C1 segment of cervical spinal cord (tissue), 14 donors: ENCODE measurements around the gene PRR33.
A peak's percentile ranks its signal among the peaks of the same experiment; 100 is the strongest.
"Not testable (repeated sequence)": the region's sequence is repeated elsewhere in the genome, so short reads cannot be mapped to it uniquely, and the experiment has no call there.

Experiments
- DNase-seq, 14 donors: peaks; one replicate each; lab custom pipeline; 2025; lab: John Stamatoyannopoulos, UW

The PRR33 gene

DNA sequence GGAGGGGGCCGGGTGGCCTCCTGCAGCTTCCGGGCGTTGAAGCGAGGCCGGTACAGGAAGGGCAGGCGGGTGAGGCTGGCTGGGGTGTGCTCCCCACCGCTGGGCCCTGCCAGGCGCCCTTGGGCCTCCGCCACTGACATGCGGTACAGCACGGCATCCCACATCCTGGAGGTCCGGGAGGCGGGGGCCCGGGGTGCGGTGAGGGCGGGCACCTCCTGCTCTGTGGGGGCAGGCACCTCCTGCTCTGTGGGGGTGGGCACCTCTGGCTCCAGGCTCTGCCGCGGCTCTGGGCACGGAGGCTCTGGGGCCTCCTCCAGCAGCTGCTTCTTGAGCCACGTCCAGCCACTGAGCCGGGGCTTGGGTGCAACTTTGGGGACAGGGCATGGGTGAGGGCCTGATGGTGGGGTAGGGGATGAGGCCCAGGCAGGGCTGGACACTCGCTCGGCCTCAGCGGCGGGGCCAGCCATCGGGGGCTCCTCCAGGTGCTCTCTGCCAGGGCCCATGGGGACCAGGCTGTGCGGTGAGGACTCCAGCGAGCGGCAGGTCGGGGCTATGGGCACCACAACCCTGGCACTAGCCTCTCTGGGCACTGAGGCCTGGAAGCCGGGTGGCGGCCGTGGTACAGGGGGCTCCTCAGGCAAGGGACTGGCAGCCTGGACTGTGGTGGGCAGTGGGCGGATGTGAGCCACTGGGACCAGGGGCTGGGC lies 2.3 kb downstream of the PRR33 start:
- DNase-seq, result no peak

DNA sequence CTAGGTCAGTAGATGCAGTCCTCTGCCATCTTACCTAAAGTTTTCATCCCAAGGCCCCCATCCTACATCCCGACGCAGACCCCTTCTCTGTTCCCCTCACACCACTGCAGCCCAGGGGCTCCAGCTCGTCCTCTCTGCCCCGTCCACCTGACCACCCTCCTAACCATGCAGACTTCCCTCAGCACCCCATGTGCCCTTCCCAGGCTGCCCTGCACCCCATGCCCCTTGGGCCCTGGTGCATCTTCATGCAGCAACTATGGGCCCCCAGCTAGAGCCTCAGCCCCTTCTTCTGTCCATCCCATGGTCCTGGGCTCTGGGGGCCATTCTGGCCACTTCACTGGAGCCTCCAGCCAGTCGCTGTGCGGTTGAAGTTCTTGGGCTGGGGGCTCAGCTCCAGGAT lies 2.9 kb downstream of the PRR33 start:
- DNase-seq, result no peak

DNA sequence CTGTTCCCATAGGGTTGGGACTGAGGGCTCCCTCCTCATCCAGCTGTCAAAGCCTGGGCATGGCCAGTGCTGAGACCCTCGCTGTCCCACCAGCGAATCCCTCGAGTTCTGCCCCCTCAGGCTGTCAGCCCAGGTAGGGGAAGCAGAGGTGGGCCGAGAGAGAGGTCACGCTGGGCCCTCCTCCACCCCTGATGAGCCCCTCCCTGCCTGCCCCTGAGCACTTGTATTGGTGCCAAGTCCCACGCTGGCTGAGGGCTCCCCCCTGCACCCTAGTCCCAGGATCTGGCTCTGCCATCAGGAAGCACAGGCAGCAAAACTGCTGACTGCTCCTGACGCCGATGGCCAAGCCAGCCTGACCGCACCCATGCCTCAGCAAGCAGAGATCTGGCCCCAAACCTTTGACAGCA lies 3.3 kb downstream of the PRR33 start:
- no peak for DNase-seq

DNA sequence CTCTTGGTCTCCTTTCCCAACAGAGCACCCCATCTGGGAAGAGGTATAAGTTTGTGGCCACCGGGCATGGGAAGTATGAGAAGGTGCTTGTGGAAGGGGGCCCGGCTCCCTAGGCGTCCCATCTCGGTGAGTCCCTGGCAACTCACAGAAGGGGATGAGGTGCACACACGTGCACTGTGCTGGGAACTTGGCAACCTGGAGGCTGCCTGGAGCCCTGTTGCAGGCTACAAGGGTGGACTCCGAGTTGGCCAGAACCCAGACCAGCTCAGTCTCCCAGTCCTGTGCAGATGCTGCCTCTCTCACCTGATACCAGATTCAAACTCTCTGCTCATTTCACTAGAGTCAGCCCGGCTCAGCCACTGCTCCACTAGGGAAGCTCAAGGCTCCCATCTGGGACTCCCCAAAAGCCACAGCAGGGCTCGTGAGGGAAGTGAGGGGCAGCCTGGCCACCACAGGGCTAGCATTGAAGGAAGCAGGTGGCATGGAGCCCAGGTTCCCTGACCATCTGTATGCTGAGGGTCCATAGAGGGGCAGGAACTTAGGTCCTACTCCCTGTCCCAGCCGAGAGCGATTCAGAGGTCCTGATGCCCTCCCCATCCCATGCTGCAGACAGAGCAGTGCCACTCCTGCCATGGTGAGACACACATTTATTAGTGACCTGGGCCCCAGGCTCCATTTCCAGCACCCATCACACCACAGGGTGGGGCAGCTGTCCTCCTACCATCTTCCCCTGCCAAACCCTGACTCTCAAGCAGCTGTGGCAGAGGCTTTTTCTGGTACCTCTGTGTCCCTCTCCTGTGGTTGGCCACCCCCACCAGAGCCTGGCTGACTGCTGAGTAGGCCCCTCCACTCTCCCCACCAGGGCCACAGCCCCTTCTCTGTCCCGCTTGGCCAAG lies 4.0 kb downstream of the PRR33 start:
- no peak for DNase-seq

DNA sequence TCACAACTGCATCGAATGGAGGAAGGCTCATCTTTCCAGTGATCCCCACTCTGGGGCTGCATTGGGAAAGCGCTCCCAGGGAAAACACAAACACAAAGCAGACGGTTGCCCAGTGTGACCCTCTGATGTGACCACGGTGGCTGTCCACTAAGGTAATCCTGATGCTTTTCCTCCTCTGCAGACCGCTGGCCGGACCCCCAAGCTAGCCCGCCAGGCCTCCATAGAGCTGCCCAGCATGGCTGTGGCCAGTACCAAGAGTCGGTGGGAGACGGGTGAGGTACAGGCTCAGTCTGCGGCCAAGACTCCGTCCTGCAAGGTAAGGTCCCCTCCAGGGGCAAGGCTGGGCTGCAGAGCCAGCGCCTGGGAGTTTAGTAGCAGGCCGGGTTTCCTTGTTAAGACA lies 5.1 kb downstream of the PRR33 start:
- DNase-seq, result not testable (repeated sequence)

DNA sequence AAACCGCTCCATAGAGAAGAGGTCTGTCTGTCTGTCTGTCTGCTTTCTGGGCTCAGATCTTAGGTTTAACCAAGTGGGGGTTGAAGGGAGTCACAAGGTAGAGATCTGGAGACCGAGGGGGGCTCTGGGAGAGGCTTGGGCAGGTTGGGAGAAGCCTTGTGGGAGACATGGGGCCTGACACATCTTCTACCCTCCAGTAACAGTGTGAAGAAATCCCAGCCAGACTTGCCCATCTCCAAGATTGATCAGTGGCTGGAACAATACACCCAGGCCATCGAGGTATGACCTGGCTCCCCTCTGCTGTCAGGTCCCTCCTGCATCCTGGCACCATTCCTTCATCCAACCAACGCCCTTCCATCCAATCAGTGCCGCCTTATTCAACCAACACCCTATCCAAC lies 7.4 kb downstream of the PRR33 start:
- no peak for DNase-seq

DNA sequence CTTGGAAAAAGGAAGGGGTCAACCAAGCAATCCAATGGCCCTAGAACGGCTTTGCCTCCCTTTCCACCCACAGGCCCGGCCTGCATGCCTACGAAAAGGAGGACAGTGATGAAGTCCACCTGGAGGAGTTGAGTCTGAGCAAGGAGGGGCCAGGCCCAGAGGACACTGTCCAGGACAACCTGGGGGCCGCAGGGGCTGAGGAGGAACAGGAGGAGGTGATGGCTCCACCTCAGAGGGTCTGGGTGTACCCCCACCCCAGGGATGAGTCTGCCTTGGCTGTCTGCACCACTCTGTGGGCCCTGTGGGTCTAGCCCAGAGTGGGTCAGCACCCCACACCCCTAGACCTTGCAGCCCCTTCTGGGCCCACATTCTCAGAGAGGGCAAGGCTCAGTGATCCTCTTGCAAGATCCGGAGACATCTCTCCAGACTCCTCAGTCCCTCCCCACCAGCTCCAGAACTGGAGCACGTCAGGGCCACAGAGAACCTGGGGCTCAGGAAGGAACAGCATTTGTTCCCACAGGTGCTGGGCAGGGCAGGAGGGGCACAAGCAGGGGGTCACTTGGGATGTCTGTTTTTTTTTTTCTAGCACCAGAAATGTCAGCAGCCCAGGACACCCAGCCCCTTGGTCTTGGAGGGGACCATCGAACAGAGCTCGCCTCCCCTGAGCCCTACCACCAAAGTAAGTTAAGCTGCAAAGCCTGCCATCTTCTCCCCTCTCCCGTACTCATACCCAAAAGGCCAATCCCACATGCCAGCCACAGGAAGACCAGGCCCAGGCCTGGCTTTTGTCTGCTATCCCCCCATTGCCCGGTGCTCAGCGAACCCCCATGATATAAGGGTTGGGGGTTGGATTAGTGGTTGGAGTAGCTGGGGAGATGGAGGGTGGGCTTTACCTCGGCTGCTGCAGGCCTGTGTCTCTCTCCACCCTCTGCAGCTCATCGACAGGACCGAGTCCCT lies 8.1 kb downstream of the PRR33 start:
- DNase-seq, result no peak

DNA sequence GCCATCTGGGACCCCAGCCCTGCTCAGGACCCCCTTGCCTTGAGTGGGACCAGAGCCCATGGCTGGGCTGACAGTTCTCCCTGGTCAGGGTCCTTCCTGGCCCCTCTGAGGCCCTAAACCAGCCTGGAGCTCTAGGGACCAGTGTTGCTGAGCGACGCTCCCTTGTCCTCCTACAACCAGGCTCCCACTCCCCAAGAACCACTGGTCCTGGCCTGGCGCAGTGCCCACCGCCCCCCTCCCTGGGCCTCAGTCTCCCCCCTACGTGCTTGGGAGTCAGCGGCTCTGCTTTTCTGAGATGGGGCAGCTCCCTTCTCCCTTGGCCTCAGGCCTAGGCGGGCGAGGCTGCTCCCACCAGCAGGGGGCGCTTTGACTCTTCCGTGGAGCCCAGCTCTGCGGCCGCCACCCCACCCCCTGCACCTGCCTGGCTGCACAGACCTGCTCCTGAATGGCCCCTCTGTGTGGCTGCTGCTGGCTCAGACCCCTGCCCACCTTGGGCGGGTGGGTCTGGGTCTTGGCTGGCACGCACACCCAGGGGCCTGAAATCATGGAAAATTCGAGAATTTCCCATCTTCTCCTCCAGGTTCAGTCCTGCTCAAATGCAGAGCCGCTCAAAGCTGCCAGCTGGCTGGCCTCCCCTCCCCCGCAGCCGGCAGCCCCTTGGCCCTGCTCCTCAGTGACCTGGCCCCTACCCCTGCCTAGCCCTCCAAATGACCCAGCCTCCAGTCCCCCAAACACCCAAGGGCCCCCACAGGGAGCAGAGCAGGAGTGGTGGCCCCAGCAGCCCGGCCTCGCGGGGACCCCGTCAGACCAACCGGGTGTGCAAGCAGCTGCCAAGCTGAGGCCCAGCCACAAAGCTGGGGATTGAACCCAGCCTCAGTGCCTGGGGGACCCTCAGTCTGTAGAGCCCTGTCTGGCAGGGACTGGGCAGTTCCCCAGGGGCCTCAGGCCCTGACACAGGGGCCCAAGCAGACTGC lies 9.1 kb downstream of the PRR33 start:
- peak in 8 of 14 donors; percentile 13 to 71 (median 42) for DNase-seq

DNA sequence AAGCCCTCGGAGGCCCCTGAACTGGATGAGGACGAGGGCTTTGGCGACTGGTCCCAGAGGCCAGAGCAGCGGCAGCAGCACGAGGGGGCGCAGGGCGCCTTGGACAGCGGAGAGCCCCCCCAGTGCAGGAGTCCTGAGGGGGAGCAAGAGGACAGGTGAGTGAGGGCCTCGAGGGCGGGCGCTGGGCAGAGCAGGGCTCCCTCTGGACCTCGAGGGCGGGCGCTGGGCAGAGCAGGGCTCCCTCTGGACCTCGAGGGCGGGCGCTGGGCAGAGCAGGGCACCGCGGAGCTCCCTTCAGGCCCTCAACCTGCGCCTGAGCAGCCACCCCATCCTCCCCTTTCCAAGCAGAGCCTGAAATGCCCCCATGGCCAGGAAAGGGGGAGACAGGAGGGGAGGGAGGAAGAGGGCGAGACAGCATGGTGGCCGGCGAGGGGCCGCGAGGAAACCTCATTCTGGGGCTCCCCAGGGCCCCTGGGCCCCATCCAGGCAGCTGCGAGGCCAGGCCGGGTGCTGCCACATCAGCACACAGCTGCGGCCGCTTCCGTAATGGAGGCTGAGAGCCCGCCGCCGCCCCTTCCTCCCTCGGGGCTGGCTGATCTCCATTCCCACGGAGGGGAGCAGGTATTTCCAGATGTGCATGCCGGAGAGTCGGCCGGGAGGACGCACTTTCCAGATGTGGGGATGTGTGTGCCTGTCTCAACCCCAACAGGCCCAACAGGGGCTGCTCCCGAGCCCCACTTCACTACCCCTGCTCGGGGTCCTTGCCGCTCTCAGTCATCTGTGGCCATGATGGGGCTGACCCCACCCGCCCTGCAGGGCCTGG lies 10.0 kb downstream of the PRR33 start:
- DNase-seq, result no peak

DNA sequence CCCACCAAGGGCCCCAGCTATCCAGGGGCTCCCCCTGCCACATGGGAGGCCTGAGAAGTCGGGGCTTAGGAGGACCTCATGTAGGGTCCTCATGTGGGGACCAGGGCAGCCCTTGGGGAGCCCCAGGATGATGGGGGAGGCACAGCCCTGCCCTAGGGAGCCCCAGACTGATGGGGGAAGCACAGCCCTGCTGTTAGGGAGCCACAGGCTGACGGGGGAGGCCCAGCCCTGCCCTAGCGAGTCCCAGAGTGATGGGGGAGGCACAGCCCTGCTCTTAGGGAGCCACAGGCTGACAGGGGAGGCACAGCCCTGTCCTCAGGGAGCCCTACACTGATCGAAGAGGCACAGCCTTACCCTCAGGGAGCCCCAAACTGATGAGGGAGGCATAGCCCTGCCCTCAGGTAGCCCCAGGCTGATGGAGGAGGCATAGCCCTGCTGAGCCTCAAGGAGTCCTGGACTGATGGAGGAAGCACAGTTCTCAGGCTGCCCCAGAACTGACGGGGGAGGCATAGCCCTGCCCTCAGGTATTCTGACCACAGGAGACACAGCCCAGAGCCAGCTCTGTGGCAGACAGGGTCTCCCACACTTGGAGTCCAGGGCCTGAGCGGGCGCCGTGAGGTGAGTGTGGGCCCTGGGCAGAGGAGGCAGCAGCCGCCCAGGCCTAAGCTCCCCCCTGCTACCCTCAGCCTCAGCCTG lies 10.8 kb downstream of the PRR33 start:
- no peak for DNase-seq

DNA sequence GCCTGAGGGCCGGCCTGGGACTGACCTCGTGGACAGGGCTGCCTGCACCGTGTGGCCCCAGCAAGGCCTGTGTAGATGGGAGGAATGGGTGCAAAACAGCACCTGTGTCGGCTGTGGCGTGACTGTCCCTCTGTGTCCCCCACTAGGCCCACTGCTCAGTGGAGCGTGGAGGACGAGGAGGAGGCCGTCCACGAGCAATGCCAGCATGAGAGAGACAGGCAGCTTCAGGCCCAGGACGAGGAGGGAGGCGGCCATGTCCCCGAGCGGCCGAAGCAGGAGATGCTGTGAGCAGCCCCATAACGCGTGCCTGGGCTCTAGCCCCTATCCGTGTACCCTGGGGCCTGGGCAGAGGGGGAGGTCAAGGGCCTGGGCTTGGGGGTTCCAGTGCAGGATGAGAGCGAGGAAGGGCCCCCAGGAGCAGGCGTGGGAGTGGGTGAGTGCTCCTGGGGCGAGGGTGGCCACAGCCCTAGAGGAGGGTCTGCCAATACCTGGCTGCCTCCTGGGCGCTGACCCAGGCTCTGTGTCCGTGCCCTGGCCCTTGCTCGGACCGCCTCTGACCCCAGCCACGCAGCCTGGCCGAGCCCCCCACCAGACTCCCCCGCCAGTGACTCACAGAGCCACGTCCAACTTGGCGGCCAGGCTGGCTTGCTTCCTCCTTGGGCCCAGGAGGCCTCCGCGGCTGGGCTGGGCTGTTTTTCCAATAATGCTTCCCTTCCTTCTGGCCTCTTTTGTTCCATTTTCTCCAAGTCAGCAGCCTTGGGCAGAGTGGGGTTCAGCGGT lies 11.6 kb downstream of the PRR33 start:
- no peak for DNase-seq

DNA sequence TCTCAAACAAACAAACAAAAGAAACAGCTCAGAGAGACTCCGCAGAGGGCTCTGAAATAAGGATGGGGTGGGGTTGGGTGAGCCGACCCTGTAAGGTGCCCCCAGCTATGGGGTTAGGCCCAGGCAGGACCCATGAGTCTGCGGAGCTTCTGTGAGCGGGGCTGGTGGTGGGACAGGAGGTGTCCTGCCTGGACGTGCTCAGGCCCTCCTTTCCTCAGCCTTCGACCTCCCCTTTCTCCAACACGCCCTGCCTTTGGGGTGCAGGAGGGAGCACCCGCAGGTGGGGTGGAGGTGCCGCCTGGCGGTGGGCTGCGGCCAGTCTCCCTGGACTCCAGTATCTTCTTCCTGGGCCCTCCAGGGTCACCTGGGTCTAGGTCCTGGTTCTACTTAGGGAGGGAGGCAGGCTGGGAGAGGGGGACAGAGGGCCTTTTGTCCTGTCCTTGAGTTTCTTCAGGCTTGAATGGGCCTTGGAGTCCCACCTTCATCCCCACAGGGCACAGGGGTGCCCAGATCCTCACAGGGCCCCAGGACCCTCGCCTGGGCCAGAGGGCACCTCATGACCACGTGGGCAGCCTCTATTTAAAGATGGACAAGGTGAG lies 12.3 kb downstream of the PRR33 start:
- no peak for DNase-seq

DNA sequence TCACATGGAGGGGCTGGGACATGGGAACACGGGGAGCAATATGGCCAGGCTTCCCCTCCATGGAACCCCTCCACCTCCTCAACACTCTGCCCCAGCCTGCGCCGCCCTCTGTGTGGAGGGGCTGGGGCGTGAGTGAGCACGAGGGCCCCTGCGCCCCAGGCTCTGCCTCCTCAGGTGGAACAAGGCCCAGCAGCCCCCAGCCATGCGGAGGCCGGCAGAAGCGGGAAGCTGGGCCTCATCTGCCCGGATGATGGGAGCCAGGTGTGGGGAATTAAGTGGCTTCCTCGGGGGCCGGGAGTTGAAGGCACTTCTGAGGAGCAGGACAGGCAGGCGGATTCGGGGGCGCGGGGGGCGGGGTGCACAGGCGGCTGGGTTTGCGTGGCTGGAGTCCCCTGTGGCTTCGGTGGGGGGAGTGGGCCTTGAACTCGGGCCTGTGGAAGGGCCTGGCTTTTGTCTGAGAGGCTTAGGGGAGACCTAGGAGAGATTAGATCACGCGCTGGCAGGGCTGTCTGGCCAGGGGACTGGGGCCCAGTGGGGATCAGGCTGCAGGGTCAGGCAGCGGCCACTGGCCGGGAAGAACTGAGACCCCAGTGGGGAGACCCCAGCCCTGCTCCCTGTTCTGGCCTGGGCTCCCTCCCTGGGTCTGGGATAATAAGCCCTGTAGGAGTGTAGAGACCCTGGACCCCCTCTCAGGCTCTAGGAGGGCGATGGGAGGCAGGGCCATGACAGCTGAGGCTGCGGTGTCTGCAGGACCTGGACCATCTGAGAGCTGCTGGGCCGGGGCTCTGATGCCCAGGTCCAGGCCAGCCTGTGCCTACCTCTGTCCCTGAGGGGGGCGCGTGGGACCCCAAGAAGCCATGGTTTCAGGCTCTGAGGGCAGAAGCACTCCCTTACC lies 13.3 kb downstream of the PRR33 start:
- no peak for DNase-seq

DNA sequence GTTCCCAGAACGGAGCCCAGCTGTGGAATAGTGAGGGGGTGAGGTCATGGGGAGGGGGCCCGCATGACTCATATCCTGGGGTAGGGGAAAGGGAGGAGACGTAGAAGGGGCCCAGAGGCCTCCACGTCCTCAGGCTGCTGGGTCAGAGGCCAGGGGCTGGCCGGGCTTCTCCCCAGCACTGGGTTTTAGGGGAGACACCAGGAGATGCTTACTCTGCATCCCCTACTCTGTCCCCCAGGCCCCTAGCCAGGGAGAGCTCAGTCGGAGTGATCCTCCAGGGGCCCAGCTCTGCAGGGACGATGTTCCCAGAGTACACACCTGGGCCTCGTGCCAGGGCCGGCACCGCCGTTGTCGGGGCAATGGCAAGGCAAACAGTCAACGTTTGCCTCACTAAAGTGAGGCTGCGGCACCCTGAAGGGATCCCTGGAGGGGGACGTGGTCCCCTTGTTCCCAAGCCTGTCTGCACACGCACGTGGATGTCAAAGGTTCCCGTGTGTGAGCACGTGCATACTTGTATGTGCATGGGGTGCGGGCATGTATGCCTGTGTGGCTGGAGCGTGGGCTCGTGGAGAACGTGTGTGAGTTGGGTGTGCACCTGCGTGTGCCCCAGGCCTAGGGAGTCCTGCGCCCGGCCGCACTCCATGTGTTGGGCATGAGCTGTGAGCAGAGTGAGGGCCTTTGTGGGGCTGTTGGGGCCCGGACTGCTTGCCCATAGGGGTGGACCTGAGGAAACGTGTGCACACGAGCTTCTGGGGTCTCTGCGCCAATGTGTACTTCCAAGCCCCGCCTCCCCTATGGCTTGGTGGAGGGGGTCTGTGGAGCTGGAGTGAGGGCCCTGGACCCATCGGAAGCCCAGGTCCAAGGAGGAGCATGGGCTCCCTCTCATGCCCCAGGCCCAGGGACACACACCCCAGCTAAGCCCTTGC lies 14.2 kb downstream of the PRR33 start:
- DNase-seq, result peak in 1 of 14 donors; percentile 50

DNA sequence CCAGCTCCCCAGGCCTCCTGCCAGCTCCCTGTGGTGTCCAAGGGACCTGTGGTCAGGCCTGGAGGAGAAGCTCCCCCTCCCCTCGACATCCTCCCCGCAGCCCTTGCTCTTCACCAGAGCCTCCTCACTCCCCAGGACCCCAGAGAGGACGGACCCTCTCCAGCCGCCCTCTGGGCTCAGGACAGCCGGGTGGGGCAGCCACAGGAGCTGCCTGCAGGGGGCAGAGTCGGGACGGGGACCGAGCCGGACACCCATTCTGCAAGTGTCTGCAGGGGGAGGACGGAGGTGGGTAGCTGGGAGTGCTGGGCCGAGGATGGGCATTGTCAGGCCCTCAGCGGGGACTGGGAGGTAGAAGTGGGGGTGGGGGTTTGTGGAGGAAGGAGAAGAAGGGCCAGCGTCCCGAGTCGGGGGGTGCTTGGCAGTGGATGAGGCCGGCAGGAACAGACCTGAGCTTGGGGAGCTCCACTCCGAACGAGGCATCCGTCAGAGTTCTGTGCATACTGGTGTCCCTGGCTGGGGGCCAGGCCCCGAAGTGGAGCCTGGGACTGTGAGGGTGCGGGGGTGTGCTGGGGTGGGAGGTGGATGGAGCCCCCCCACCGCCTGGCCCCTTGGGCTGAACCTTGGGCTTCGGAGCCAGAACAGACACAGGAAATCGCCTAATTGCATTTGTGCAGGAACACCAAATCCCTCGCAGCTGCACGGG lies 15.2 kb downstream of the PRR33 start:
- DNase-seq, result no peak
